CD4-positive, alpha-beta T cell treated with Interleukin-21 for 1 hour (primary cell): ENCODE results near the gene SNX15.
"Not testable (repeated sequence)": the region's sequence is repeated elsewhere in the genome, so short reads cannot be mapped to it uniquely, and the experiment has no call there.

Experiments used
- DNase-seq: peaks from one replicate; pipeline ENCODE4 v3.0.0-alpha.2; 2020

The SNX15 gene

DNA sequence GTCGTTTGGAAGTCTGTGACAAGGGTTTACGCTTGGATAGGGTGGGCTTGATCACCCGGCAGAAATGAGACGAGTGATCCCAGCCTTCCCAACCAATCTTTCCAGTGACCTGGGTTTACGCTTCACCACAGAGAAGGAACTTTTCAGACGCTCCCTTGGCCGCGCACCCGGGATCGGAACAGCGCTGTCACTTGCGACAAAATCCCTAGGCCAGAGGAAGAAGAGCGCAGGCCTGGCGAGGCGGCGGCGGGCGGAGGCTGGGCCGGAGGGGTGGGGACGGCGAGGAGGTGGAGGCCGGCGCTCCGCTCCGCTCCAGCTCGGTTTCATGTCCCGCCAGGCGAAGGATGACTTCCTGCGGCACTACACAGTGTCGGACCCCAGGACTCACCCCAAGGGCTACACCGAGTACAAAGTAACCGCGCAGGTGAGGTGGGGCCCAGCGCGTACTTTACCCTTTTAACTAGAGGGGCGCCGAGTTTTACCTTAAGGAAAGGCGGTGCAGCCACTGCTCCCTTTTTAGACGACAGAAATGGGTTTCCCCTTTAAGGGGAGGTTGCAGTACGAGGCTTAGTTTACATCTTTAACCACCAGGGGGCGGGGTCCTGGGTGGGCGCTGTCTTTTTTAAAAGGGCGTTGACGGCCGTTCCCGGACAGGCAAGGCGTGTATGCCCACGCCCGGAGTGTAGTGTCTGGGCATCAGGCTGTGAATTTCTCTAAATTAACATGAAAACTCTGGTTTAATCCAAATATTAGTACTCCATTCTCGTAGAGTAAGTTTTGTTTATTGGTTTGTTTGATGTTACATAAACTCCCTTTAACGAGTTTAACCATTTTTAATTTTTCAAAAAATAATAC lies at the start of gene SNX15:
Gene SNX15, plus strand, starts transcription at position 227 of the 855 bp plus-strand sequence. Its CDS starts 99 bp downstream, at position 326.
- DNase-seq, result peak; percentile 97

GRCh38 chr11:64983339-64983738 lies 43.9 kb upstream of the SNX15 start:
- not testable (repeated sequence) for DNase-seq

- no peak for DNase-seq
Measured at GRCh38 chr11:64987998-64988854, 39.0 kb upstream of the SNX15 start.

- DNase-seq, result no peak
Measured at GRCh38 chr11:64989416-64989815, 37.8 kb upstream of the SNX15 start.

GRCh38 chr11:64990222-64990923 lies 36.9 kb upstream of the SNX15 start:
- no peak for DNase-seq

GRCh38 chr11:64994318-64994717 lies 32.9 kb upstream of the SNX15 start:
- no peak for DNase-seq

- DNase-seq, result no peak
Measured at GRCh38 chr11:64996327-64996709, 30.9 kb upstream of the SNX15 start.

DNA sequence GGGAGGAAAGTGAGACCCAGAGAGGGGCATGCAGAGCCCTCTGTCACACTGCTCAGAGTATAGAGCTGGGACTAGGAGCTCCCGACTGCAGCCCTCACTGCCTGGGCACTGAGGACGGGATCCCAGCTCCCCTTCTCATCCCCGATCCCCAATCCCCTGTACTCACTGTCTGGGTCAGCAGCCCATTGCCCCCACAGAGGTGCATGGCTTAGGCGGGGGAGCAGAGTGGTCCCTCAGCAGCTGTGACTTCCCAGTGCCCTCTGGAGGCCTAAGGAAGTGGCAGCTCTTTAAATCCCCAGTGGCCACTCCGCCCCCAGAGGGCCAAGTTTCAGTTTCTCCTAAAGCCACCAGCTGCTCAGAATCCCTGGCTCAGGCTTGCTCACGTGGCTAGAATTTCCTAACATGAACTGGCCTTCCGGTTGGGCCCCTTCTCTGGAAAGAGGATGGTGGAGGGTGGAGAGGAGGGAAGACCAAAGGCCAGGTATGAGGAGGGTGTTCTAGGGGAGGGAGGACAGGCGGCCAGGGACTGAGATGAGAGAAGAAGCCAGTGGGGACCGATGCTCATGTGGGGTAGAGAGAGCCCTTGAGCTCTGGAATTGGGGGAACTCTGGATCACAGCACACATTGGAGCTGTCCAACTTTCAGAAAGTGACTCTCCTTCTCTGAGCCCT lies 30.4 kb upstream of the SNX15 start, which contains the start of gene BATF2:
Gene BATF2, minus strand, starts transcription at position 262 of the 671 bp plus-strand sequence. Its CDS starts 57 bp downstream, at position 205.
- no peak for DNase-seq

DNA sequence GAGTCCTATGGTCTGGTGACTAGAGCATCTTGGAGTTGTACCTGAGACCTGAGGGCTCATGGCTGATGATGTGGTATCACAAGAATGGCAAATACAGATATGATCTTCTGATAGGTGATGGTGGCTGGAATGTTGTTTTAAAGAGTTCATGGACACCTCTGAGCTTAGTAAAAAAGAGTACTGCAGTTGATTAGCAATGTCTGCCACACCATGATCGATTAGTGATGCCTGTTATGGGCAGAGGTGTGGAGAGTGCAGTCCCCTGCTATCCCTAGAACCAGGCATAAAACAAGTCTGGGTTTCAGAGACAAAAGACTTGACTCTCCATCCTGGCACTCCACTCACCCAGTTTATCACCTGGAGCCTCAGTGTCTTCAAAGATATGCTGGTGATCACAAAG lies 29.1 kb upstream of the SNX15 start:
- no peak for DNase-seq

DNA sequence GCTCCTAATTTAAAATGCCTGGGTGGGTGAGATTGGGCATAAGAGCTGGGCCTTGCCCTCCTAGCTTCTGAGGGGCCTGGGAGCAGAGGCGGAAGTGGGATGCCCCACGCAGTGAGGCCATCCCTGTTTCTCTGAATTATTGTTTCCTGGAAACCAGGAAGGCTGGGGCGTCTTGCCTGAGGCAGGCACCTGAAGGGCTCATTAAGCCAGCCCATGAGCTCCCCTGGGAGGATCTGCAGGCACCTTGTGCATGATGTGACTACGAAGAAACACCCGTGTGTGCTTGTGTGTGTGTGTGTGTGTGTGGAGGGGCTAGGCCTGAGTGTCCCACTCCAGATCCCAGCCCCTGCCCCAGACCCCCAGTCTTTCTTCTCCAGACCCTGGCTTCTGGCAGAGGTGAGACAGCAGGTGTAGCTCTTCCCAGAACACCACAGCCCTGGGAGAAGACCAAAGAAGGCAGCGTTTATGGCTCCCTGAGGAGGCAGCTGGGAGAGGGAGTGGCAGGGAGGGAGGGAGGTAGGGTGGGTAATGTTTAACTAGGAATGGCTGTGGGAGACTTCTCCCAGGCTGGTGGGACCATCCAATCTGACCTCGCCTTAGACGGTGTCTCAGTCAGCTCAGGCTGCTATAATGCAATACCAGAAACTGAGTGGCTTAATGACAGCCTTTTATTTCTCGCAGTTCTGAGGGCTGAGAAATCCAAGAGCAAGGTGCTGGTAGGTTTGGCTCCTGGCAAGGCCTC lies 28.4 kb upstream of the SNX15 start:
- no peak for DNase-seq

DNA sequence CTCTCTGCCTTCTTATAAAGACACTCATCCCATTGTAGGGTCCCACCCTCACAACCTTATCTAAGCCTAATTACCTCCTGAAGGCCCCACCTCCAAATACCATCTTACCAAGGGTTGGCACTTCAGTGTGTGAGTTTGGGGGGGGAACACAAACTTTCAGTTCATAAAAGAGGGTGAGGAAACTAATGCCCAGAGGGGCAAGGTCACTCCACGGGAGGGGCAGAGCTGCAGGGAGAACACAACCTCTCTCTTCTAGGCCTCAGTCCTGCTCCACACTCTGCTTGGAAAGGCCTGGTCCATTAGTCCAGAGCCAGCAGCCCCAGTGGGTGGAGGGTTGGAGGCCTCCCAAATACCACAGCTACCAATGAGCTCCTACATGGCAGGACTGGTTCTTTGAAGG lies 27.8 kb upstream of the SNX15 start:
- no peak for DNase-seq

DNA sequence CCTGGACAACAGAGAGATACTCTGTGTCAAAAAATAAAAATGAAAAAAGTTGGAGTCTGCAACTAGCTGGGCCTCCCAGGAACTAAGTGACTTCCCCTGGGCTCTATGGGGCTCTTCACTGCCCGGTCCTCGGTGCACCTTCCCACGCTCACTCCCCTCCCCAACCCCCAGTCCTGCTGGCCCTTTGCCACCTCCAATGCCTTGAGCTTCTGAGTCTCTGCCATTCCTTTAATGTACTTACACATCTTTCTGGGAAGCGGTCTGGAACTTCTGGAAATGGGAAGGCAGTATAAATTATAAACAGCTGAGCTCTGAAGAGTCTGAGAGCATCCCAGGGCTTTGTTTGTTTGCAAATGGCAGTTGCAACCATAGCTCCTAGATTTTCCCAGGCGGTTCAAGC lies 24.5 kb upstream of the SNX15 start:
- DNase-seq, result no peak

- no peak for DNase-seq
Measured at GRCh38 chr11:65003282-65003681, 24.0 kb upstream of the SNX15 start.

DNA sequence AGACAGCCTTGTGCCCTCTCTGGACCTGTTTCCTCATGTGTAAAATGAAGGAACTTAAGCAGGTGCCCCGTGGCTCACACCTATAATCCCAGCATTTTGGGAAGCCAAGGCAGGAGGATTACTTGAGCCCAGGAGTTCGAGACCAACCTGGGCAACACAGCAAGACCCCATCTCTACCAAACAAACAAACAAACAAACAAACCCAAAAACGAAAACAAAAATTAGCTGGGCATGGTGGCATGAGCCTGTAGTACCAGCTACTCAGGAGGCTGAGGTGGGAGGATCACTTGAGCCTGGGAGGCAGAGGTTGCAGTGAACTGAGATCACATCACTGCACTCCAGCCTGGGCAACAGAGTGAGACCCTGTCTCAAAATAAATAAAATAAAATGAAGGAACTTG lies 23.3 kb upstream of the SNX15 start:
- not testable (repeated sequence) for DNase-seq

GRCh38 chr11:65008016-65008415 lies 19.2 kb upstream of the SNX15 start:
- DNase-seq, result no peak

DNA sequence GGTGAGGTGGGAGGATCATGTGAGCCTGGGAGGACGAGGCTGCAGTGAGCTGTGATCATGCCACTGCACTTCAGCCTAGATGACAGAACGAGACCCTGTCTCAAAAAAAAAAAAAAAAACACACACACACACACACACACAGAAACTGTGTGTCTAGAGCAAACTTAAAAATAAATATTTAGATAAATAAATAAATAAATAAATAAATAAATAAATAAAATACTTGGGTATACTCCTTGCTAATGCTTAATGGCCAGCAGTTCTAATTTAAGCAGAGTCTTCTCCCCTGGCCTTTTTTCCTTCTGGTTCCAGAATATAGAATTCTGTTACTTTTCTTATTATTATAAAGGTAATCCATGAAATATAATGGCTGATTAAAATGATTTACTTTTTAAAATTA lies 18.4 kb upstream of the SNX15 start:
- no peak for DNase-seq

DNA sequence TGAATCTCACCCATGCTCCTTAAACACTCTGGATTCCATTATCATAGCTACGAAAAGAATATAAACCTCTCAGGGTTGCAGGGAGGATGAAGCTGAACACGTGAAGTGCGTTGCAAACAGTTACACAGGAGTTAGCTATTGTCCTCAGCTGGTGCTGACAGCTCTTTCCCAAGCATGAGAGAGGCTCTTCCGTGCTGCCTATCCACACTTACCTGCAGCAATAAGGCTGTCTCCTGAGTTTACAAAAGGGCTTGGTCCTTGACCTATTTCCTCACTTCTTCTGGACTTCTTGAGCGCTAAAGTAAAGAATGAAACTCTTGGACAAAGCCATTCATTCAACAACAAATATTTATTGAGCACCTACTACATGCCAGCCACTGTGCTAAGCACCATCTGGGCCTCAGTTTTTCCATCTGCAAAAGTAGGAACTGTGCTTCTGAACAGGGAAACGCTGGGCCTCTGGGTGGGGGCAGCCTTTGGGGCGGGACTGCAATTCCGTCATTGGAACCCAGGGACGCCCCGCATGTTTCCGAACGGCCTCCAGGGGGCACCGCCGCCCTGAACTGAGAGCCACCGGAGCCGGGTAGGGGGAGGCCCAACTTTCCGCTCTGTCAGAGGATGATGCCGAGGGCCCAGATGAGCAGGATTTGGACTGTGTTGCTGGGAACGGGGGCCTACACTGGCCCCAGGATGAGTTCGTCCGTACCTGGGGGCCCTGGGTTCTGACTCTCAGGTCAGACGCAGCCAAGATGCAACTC lies 13.9 kb upstream of the SNX15 start:
- peak; percentile 92 for DNase-seq

- peak; percentile 89 for DNase-seq
Measured at GRCh38 chr11:65013888-65014725, 13.1 kb upstream of the SNX15 start, which contains the start of gene ARL2. Gene ARL2, plus strand, starts transcription at chr11:65014160. Its CDS starts 48 bp downstream, at chr11:65014208.

DNA sequence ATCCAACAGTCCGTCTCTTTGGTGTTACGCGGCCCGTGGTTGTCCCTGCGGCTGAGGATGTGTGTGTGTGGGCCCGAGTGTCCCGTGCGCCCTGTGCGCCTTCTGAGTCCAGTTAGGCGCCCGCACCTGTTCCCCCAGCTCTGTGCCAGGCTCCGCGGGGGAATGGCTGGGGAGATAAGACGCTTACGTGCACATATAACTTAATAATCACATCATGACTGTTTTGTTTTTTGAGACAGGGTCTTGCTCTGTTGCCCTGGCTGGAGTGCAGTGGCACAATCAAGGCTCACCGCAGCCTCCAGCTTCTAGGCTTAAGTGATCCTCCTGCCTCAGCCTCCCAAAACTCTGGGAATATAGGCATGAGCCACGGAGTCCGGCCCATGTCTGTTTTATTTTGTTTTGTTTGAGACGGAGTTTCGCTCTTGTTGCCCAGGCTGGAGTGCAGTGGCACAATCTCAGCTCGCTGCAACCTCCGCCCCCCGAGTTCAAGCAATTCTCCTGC lies 12.5 kb upstream of the SNX15 start:
- DNase-seq, result no peak

DNA sequence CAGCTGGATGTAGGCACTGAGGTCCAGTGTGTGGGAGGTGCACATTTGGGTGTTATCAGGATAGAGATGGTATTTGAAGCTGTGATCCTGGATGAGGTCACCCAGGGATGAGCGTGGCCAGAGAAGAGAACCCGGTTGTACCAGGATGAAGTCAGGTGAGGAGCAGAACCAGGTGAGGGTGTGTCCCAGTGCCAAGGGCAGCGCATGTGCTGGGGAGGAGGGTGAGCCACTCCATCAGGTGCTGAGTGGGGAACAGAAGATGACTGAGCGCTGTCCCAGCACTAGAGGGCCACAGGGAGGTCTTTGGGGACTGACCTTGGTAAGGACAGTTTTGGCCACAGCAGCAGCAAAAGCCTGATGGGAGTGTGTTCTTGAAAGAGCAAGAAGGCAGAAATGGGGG lies 10.5 kb upstream of the SNX15 start:
- no peak for DNase-seq
